ENCODE results near the gene EGFL7. TPM values are rescaled to one million over a fixed set of nuclear protein-coding genes. Genes with fewer than 3 reads are reported as not detected.

The EGFL7 gene
- polyA plus RNA-seq, 3 donors, result 1.3 to 2.8 (median 2.2) TPM

DNA sequence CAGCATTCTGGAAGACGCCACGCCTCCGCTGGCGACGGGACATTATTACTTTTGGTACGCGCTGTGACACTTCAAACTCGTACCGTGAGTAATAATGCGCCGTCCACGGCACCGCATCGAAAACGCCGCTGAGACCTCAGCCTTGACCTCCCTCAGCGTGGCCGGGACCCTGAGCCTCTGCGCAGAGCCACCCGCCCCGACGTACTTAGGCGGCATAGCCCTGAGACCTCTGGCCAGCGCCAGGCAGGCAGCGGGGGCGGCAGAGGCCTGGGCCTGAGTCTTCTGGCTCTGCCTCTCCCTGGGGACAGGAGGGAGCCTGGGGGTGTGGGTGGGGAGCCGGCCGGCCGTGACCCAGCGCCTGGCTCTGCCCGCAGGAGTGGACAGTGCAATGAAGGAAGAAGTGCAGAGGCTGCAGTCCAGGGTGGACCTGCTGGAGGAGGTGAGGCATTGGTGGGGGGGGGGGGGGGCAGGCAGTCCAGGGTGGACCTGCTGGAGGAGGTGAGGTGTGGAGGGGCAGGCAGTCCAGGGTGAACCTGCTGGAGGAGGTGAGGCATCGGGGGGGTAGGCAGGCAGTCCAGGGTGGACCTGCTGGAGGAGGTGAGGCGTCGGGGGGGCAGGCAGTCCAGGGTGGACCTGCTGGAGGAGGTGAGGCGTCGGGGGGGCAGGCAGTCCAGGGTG, 8.0 kb downstream of the EGFL7 start:
- peaks cover 40% of the 10 kb centered on the region for H4K20me1 ChIP-seq (ENCODE audit: insufficient read depth, low read length)
- WGBS (ENCODE audit: insufficient coverage), result 86% methylated on average over 27 of the region's 36 CpGs
- peaks cover 12 to 20% of the 10 kb centered on the region in 2 donors for H3K36me3 Mint-ChIP-seq
- H3K27me3 ChIP-seq (ENCODE audit: control insufficient read depth in 2 of 2, insufficient read depth in 2 of 2, low read length in 2 of 2), result peaks cover 12 to 37% of the 10 kb centered on the region in 2 donors
- H3K79me2 ChIP-seq (ENCODE audit: insufficient read depth, low read length), result no peaks in the 10 kb centered on the region
- H3K27ac Mint-ChIP-seq, result no peak overlapping the region
- intact Hi-C loops (cut with micrococcal nuclease), result no loop called here
- peaks cover 4% of the 10 kb centered on the region for H3K4me1 Mint-ChIP-seq
- no peak overlapping the region for H3K4me2 ChIP-seq (replicated peaks; ENCODE audit: extremely low read depth, low read length, poor library complexity, severe bottlenecking)
- H3K36me3 ChIP-seq (replicated peaks in 1 of 2; ENCODE audit: control insufficient read depth in 1 of 2, insufficient read depth in 2 of 2, low read length in 2 of 2), result peaks cover 24 to 30% of the 10 kb centered on the region in 2 donors
- no peak overlapping the region for H3K4me3 Mint-ChIP-seq
- peaks cover 27 to 43% (median 31%) of the 10 kb centered on the region in 3 donors for H3K27me3 Mint-ChIP-seq (ENCODE audit: low read depth in 3 of 3)
- H3K4me1 ChIP-seq (ENCODE audit: control insufficient read depth in 1 of 2, insufficient read depth in 2 of 2, low read length in 2 of 2), result peaks cover 0 to 12% of the 10 kb centered on the region in 2 donors
- H3K9me3 ChIP-seq (replicated peaks in 1 of 2; ENCODE audit: control insufficient read depth in 1 of 2, insufficient read depth in 1 of 2, low read length in 2 of 2), result no peaks in the 10 kb centered on the region
- H3K9me3 Mint-ChIP-seq, result peaks cover 0 to 5% (median 0%) of the 10 kb centered on the region in 7 donors
- no peak overlapping the region for H3K4me3 ChIP-seq (replicated peaks in 1 of 3; ENCODE audit: low read depth in 2 of 3, low read length in 3 of 3)
- TF ChIP-seq, protein P1, sequence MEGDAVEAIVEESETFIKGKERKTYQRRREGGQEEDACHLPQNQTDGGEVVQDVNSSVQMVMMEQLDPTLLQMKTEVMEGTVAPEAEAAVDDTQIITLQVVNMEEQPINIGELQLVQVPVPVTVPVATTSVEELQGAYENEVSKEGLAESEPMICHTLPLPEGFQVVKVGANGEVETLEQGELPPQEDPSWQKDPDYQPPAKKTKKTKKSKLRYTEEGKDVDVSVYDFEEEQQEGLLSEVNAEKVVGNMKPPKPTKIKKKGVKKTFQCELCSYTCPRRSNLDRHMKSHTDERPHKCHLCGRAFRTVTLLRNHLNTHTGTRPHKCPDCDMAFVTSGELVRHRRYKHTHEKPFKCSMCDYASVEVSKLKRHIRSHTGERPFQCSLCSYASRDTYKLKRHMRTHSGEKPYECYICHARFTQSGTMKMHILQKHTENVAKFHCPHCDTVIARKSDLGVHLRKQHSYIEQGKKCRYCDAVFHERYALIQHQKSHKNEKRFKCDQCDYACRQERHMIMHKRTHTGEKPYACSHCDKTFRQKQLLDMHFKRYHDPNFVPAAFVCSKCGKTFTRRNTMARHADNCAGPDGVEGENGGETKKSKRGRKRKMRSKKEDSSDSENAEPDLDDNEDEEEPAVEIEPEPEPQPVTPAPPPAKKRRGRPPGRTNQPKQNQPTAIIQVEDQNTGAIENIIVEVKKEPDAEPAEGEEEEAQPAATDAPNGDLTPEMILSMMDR (IDR thresholded peaks at IDR 0.05), result no peak
- DNase-seq, result no peak
- no peak overlapping the region for H2AFZ ChIP-seq (ENCODE audit: insufficient read depth, low read depth, low read length, poor library complexity, severe bottlenecking)
- no peak overlapping the region for H3K9ac ChIP-seq (ENCODE audit: insufficient read depth, low read length, poor library complexity, severe bottlenecking)
- no peak overlapping the region for H3K27ac ChIP-seq (ENCODE audit: low read depth in 1 of 2, low read length in 2 of 2)

DNA sequence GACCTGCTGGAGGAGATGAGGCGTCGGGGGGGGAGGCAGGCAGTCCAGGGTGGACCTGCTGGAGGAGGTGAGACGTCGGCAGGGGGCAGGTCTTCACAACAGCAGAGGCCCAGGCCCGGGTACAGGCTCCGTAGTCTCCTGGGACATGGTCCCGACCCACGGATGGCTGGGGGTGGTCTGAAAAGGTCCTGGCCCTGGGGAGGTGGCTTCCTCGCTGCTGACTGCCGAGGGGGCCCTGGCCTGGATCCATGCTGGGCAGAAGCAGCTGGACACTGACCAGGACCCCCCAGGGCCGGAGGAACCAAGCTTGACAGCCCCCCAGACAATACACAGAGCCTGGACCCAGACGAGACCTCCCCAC, 8.5 kb downstream of the EGFL7 start:
- Histone ChIP-seq H3K79me2 (ENCODE audit: insufficient read depth, low read length) (no peaks in the 10 kb centered on the region), H3K9me3 (replicated peaks in 1 of 2; ENCODE audit: control insufficient read depth in 1 of 2, insufficient read depth in 1 of 2, low read length in 2 of 2) (no peaks in the 10 kb centered on the region), H3K4me1 (ENCODE audit: control insufficient read depth in 1 of 2, insufficient read depth in 2 of 2, low read length in 2 of 2) (peaks cover 0 to 8% of the 10 kb centered on the region in 2 donors), H3K36me3 (replicated peaks in 1 of 2; ENCODE audit: control insufficient read depth in 1 of 2, insufficient read depth in 2 of 2, low read length in 2 of 2) (peaks cover 29 to 35% of the 10 kb centered on the region in 2 donors), H3K4me2 (replicated peaks; ENCODE audit: extremely low read depth, low read length, poor library complexity, severe bottlenecking) (no peak overlapping the region), H2AFZ (ENCODE audit: insufficient read depth, low read depth, low read length, poor library complexity, severe bottlenecking) (no peak overlapping the region), H3K9ac (ENCODE audit: insufficient read depth, low read length, poor library complexity, severe bottlenecking) (no peak overlapping the region), H4K20me1 (ENCODE audit: insufficient read depth, low read length) (peaks cover 45% of the 10 kb centered on the region), H3K4me3 (replicated peaks in 1 of 3; ENCODE audit: low read depth in 2 of 3, low read length in 3 of 3) (no peak overlapping the region), H3K27ac (ENCODE audit: low read depth in 1 of 2, low read length in 2 of 2) (no peak overlapping the region), H3K27me3 (ENCODE audit: control insufficient read depth in 2 of 2, insufficient read depth in 2 of 2, low read length in 2 of 2) (peaks cover 12 to 37% of the 10 kb centered on the region in 2 donors)
- Mint-ChIP-seq H3K4me3 (no peak overlapping the region), H3K4me1 (peaks cover 4% of the 10 kb centered on the region), H3K36me3 (peaks cover 12 to 24% of the 10 kb centered on the region in 2 donors), H3K27me3 (ENCODE audit: low read depth in 3 of 3) (peaks cover 27 to 43% (median 31%) of the 10 kb centered on the region in 3 donors), H3K9me3 (peaks cover 0 to 5% (median 0%) of the 10 kb centered on the region in 7 donors), H3K27ac (no peak overlapping the region)
- WGBS (ENCODE audit: insufficient coverage), result 80% methylated on average over 8 of the region's 12 CpGs
- intact Hi-C loops (cut with micrococcal nuclease), result no loop called here
- DNase-seq, result no peak
- TF ChIP-seq, protein P1 (IDR thresholded peaks at IDR 0.05), result no peak
